ENCODE data around the gene HERC6.

- TF ChIP-seq CTCF (IDR thresholded peaks at IDR 0.05) (no peak), POLR2A (IDR thresholded peaks at IDR 0.05) (no peak), POLR2AphosphoS5 (IDR thresholded peaks at IDR 0.05) (no peak)
These were observed 72.6 kb downstream of the HERC6 start for GRCh38 chr4:88451205-88451604.
